Keratinocyte (primary cell): Measurements from ENCODE around the gene SYS1.

Experiments used
- EZH2 ChIP-seq: IDR thresholded peaks from one replicate; pipeline ENCODE4 v1.6.1; 2012; ENCODE audit warnings: inconsistent platforms, mild to moderate bottlenecking, low read length, moderate library complexity
- TF ChIP-seq, protein P1 (sequence below), 3 experiments: IDR thresholded peaks in 1 of 3; conservative IDR thresholded peaks in 1 of 3; optimal IDR thresholded peaks in 1 of 3; 2 replicates in 2 of 3; 3 replicates in 1 of 3; pipeline versions ENCODE3 to v1.5.1; 2011; ENCODE audit warnings: low read length in 3 of 3, mild to moderate bottlenecking in 3 of 3, moderate library complexity in 2 of 3, control low read depth in 1 of 3, inconsistent platforms in 1 of 3; ENCODE audit not compliant: insufficient read depth in 2 of 3; ENCODE audit errors: extremely low read depth in 1 of 3

DNA sequence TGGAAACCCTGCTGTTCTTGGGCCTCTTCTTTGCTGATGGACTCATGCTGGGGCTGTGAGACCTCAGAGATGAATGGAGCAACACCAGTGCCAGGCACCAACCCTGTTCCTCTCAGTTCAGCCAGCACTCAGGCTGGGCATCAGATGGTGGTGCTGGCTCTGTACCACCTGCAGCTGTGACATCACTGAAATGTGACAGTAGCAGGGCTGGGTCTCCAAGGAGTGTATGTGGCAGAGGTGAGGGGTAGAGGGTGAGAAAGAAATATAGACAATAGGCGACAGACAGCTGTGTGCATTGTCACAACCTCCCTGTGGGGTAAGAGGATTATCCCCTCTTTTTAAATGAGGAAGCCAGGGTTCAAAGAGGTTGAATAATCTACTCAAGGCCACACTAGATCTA lies 15.2 kb downstream of the SYS1 start, which contains the start of gene TP53TG5:
- TF ChIP-seq, protein P1, sequence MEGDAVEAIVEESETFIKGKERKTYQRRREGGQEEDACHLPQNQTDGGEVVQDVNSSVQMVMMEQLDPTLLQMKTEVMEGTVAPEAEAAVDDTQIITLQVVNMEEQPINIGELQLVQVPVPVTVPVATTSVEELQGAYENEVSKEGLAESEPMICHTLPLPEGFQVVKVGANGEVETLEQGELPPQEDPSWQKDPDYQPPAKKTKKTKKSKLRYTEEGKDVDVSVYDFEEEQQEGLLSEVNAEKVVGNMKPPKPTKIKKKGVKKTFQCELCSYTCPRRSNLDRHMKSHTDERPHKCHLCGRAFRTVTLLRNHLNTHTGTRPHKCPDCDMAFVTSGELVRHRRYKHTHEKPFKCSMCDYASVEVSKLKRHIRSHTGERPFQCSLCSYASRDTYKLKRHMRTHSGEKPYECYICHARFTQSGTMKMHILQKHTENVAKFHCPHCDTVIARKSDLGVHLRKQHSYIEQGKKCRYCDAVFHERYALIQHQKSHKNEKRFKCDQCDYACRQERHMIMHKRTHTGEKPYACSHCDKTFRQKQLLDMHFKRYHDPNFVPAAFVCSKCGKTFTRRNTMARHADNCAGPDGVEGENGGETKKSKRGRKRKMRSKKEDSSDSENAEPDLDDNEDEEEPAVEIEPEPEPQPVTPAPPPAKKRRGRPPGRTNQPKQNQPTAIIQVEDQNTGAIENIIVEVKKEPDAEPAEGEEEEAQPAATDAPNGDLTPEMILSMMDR (optimal IDR thresholded peaks at IDR 0.05 in 1 of 3, IDR thresholded peaks at IDR 0.05 in 1 of 3, conservative IDR thresholded peaks at IDR 0.05 in 1 of 3; ENCODE audit: extremely low read depth in 1 of 3, insufficient read depth in 2 of 3, low read length in 3 of 3) = no peak
- no peak for TF ChIP-seq EZH2
